Measurements from ENCODE around the gene TLR8.

TLR8 gene

GRCh38 chrX:12965131-12965940 is 58.9 kb downstream of the TLR8 start:
- ChIA-PET CTCF (interaction anchor here (0.5 kb wide), 1 partner anchor 195 kb away, joined by 3 read pairs; no protein-coding TSS in a partner anchor), POLR2A (interaction anchor here (0.8 kb wide), 1 partner anchor 10 kb away, joined by 3 read pairs; the partner anchor contains the start of gene TMSB4X)
- DNase-seq (ENCODE audit: extremely low spot score): no peak
- TF ChIP-seq ELF4 (IDR thresholded peaks at IDR 0.05) (no peak), BHLHE40 (IDR thresholded peaks at IDR 0.05; ENCODE audit: borderline replicate concordance) (no peak), CTBP1 (IDR thresholded peaks at IDR 0.05; ENCODE audit: borderline replicate concordance) (no peak), HDGF (IDR thresholded peaks at IDR 0.05; ENCODE audit: borderline replicate concordance) (no peak), FOXM1 (IDR thresholded peaks at IDR 0.05; ENCODE audit: borderline replicate concordance) (no peak), FOXA1 (IDR thresholded peaks at IDR 0.05) (no peak), SP1 (IDR thresholded peaks at IDR 0.05) (no peak), TARDBP (IDR thresholded peaks at IDR 0.05) (no peak), NFRKB (IDR thresholded peaks at IDR 0.05) (no peak), ZNF384 (IDR thresholded peaks at IDR 0.05) (no peak), L3MBTL2 (conservative IDR thresholded peaks at IDR 0.05) (no peak), LEF1 (IDR thresholded peaks at IDR 0.05; ENCODE audit: borderline replicate concordance) (no peak), SUZ12 (IDR thresholded peaks at IDR 0.05) (no peak), FOXK2 (IDR thresholded peaks at IDR 0.05) (no peak), ARNT (IDR thresholded peaks at IDR 0.05) (no peak)
- TF ChIP-seq, protein P1, sequence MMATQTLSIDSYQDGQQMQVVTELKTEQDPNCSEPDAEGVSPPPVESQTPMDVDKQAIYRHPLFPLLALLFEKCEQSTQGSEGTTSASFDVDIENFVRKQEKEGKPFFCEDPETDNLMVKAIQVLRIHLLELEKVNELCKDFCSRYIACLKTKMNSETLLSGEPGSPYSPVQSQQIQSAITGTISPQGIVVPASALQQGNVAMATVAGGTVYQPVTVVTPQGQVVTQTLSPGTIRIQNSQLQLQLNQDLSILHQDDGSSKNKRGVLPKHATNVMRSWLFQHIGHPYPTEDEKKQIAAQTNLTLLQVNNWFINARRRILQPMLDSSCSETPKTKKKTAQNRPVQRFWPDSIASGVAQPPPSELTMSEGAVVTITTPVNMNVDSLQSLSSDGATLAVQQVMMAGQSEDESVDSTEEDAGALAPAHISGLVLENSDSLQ (IDR thresholded peaks at IDR 0.05): no peak

DNA sequence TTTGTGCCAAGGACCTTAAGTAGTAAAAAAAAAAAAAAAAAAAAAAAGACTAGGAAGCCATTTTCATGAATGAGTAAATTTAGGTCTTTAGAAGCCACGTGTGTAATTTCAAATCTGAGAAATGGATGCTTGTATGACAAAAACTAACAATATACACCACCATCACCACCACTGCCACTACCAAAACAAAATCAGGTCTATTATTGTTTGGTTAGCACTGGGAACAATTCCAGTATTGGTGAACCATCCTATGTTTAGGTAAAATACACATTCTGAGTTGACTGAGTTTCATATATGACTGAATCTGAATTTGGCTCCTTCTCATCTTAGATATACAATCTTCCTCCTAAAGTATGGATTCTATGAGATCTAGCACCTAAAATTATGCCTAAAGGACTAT is 59.7 kb downstream of the TLR8 start:
- TF ChIP-seq SUZ12 (IDR thresholded peaks at IDR 0.05) (no peak), BHLHE40 (IDR thresholded peaks at IDR 0.05; ENCODE audit: borderline replicate concordance) (no peak), FOXA1 (IDR thresholded peaks at IDR 0.05) (no peak), ZNF384 (IDR thresholded peaks at IDR 0.05) (no peak), NFRKB (IDR thresholded peaks at IDR 0.05) (no peak), ARNT (IDR thresholded peaks at IDR 0.05) (no peak)
- TF ChIP-seq, protein P1 (IDR thresholded peaks at IDR 0.05): no peak
- CTCF ChIA-PET: no interaction called here
- POLR2A ChIA-PET: no interaction called here
- DNase-seq (ENCODE audit: extremely low spot score): no peak

GRCh38 chrX:12967711-12968465 is 61.5 kb downstream of the TLR8 start:
- DNase-seq (ENCODE audit: extremely low spot score): no peak
- no peak for TF ChIP-seq HDGF (IDR thresholded peaks at IDR 0.05; ENCODE audit: borderline replicate concordance)
- no peak for TF ChIP-seq LEF1 (IDR thresholded peaks at IDR 0.05; ENCODE audit: borderline replicate concordance)
- no peak for TF ChIP-seq SUZ12 (IDR thresholded peaks at IDR 0.05)
- TF ChIP-seq, protein P1 (IDR thresholded peaks at IDR 0.05): no peak
- no peak for TF ChIP-seq CTBP1 (IDR thresholded peaks at IDR 0.05; ENCODE audit: borderline replicate concordance)
- no peak for TF ChIP-seq ZNF384 (IDR thresholded peaks at IDR 0.05)
- POLR2A ChIA-PET: no interaction called here
- CTCF ChIA-PET: interaction anchor here (0.6 to 2.5 kb wide), 2 partner anchors 16 to 21 kb away, joined by 5 to 7 read pairs; no protein-coding TSS in a partner anchor

GRCh38 chrX:12970691-12971202 is 64.3 kb downstream of the TLR8 start:
- DNase-seq (ENCODE audit: extremely low spot score): no peak
- CTCF ChIA-PET: interaction anchor here (1.5 to 1.7 kb wide), 2 partner anchors 21 to 517 kb away, joined by 4 to 6 read pairs; no protein-coding TSS in a partner anchor
- POLR2A ChIA-PET: no interaction called here
- TF ChIP-seq LEF1 (IDR thresholded peaks at IDR 0.05; ENCODE audit: borderline replicate concordance): no peak
- TF ChIP-seq BHLHE40 (IDR thresholded peaks at IDR 0.05; ENCODE audit: borderline replicate concordance): no peak
- no peak for TF ChIP-seq FOXA1 (IDR thresholded peaks at IDR 0.05)
- no peak for TF ChIP-seq FOXM1 (IDR thresholded peaks at IDR 0.05; ENCODE audit: borderline replicate concordance)
- TF ChIP-seq ZNF384 (IDR thresholded peaks at IDR 0.05): no peak
- no peak for TF ChIP-seq NFRKB (IDR thresholded peaks at IDR 0.05)
- TF ChIP-seq, protein P1 (IDR thresholded peaks at IDR 0.05): no peak
- no peak for TF ChIP-seq TARDBP (IDR thresholded peaks at IDR 0.05)
- TF ChIP-seq HDGF (IDR thresholded peaks at IDR 0.05; ENCODE audit: borderline replicate concordance): no peak
- no peak for TF ChIP-seq L3MBTL2 (conservative IDR thresholded peaks at IDR 0.05)
- no peak for TF ChIP-seq ARNT (IDR thresholded peaks at IDR 0.05)
